GM12865 (cell line): ENCODE measurements around the gene TTC21A.

Experiments
- DNase-seq: peaks from one replicate; pipeline ENCODE4 v3.0.0; 2010; ENCODE audit warnings: low read depth
- H3K4me3 ChIP-seq: 2 replicates; pipeline ENCODE4 v1.5.1; 2011; ENCODE audit warnings: mild to moderate bottlenecking, low read depth, low read length, control low read depth
- TF ChIP-seq, protein P1 (sequence below): IDR thresholded peaks from 2 replicates; pipeline ENCODE4 v1.5.1; 2011; ENCODE audit warnings: low read length, control low read depth, low read depth, inconsistent platforms; ENCODE audit not compliant: insufficient read depth; ENCODE audit errors: missing control alignments

TTC21A gene

DNA sequence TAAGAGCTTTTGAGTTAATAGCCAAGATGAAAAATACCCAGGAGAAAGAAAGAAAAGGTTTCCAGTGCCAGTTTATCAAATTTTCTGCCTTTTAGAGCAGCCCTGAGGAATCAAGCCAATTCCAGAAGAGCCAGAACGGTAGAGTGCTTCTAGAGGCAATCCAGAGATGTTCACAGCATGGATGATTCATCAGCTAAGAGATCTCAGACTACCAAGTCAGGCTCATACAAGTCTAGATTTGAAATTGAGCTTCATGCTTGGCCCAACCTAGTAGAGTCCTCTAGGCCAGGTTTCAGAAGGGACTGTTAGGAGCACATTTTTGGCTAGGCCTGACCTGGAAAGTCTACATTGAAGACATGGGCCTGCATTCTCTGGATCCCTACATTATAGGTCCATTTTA is 40.2 kb upstream of the TTC21A start:
- H3K4me3 ChIP-seq = no peak overlapping the region
- TF ChIP-seq, protein P1, sequence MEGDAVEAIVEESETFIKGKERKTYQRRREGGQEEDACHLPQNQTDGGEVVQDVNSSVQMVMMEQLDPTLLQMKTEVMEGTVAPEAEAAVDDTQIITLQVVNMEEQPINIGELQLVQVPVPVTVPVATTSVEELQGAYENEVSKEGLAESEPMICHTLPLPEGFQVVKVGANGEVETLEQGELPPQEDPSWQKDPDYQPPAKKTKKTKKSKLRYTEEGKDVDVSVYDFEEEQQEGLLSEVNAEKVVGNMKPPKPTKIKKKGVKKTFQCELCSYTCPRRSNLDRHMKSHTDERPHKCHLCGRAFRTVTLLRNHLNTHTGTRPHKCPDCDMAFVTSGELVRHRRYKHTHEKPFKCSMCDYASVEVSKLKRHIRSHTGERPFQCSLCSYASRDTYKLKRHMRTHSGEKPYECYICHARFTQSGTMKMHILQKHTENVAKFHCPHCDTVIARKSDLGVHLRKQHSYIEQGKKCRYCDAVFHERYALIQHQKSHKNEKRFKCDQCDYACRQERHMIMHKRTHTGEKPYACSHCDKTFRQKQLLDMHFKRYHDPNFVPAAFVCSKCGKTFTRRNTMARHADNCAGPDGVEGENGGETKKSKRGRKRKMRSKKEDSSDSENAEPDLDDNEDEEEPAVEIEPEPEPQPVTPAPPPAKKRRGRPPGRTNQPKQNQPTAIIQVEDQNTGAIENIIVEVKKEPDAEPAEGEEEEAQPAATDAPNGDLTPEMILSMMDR = no peak
- DNase-seq = no peak

DNA sequence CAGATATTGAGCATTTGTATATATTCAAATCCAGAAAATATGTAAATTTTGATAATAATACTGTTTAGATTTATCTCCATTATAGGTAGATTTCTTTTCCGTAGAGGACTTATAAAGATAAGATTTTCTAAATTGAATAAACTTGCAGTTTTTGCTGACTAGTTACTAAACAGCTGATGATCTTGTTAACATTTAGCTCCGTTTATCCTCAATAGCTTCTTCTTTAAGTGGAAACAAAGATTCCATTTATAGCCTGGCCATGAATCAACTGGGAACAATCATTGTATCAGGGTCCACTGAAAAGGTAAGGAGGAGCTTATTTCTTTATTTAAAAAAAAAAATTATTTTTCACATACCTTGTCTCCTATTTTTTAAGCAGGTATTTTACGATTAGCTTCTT is 38.9 kb upstream of the TTC21A start:
- TF ChIP-seq, protein P1 = no peak
- no peak for DNase-seq
- H3K4me3 ChIP-seq = no peak overlapping the region

DNA sequence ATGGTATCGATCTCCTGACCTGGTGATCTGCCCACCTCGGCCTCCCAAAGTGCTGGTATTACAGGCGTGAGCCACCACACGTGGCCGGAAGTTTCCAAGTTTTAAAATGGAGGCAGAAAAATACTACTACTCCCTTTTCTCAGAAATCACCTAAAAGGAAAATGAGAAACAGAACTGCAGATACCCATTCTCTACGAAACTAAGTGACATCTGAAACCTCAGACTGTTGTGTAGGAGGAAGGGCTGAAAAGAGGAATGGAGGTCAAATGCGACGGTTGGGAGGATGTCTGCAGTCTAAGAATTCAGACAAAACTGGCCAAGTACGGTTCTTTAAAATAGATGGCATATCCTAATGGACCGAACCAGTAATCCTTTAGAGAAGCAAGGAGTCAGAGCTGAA is 31.6 kb upstream of the TTC21A start:
- TF ChIP-seq, protein P1 = no peak
- DNase-seq = no peak
- no peak overlapping the region for H3K4me3 ChIP-seq

DNA sequence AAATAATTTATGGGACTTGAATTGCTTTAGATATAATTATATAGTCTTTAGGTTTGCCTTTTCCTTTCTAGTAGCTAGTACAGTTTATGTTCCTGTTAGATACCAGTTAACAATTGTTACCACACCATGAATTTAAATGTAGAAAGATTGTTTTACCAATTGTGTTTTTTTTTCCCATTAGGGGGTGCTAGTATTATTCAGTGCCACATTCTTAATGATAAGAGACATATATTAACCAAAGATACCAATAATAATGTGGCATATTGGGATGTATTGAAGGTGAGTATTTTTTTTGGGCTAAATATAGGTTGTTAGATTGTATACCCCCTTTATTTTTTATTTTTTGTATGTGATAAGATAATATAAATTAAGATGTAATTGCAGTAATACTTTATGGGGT is 27.9 kb upstream of the TTC21A start:
- DNase-seq = no peak
- TF ChIP-seq, protein P1 = no peak

DNA sequence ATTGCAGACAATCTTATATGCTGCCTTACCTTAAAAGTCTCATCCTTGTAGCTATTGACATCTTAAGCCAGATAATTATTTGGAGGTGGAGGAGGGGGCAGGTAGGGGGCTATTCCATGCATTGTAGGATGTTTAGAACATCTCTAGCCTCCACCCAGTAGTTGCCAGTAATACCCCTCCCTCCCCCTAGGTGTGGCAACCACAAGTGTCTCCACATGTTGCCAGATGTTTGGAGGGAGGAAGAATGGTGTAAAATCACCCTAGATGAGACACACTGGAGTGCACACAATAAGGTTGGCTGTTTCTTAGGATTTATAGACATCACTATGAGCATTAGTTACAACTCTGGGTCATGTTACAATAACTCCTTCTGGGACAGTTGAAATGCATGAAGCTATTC is 27.5 kb upstream of the TTC21A start:
- TF ChIP-seq, protein P1 = no peak

More for the DNA sequence above, 27.9 kb upstream of the TTC21A start:
- H3K4me3 ChIP-seq = no peak overlapping the region

DNA sequence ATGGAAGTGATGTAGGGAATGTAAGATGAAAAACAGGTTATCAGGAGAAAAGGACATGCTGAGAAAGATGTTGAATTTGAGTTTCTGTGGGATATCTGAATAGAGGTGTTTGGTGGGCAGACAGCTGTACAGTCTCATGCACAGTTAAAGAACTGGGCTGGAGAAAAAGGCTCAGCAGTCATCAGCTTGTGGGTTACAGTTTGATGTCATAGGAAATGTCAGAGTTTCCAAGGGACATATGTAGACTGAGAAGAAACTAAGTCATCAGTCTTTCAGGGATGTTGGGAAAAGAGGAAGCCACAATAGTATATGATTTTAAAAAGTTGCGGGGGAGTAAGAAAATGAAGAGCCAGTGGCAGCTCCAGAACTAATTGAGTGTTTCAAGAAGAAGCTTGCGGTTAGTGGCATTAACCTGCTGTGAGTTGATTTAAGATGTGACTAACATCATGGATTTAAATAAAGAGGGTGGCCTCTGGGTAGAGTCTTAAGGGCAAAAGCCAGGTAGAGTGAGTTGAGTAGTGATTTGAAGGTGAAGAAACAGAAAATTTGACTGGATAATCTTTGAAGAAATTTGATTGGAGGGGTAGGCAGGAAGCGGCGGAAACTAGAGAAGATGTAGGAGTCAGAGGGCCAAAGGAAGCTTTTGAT is 24.7 kb upstream of the TTC21A start:
- TF ChIP-seq, protein P1 = no peak
- no peak for DNase-seq
- H3K4me3 ChIP-seq = no peak overlapping the region

More for the DNA sequence above, 27.5 kb upstream of the TTC21A start:
- no peak overlapping the region for H3K4me3 ChIP-seq
- no peak for DNase-seq

DNA sequence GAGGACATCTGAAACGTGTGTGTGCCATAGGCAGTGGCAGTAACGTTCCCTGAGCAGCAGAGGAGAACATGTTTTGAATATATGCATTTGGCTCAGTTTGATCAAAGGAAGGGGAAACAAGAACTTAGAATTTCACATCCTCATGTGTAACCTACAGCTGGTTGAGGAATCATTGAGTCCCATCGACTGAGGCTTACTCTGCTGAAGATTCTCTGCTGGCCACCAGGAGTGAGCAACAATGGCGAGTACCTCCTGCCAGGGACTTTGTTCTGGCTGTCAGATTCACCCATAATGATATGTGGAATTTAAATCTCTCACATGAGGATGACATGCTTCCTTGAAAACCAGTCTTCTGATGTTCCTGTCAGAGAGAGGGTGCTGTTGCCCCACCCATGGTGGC is 21.3 kb upstream of the TTC21A start:
- DNase-seq = peak; percentile 28
- TF ChIP-seq, protein P1 = no peak
- no peak overlapping the region for H3K4me3 ChIP-seq
